NCI-H128 (cell line): ENCODE results near the gene UNCX.
"Not testable (repeated sequence)": the region's sequence is repeated elsewhere in the genome, so short reads cannot be mapped to it uniquely, and the experiment has no call there.

Experiments
- DNase-seq: peaks from one replicate; lab custom pipeline; 2025; ENCODE audit not compliant: unreplicated experiment; lab: John Stamatoyannopoulos, UW

The UNCX gene

DNA sequence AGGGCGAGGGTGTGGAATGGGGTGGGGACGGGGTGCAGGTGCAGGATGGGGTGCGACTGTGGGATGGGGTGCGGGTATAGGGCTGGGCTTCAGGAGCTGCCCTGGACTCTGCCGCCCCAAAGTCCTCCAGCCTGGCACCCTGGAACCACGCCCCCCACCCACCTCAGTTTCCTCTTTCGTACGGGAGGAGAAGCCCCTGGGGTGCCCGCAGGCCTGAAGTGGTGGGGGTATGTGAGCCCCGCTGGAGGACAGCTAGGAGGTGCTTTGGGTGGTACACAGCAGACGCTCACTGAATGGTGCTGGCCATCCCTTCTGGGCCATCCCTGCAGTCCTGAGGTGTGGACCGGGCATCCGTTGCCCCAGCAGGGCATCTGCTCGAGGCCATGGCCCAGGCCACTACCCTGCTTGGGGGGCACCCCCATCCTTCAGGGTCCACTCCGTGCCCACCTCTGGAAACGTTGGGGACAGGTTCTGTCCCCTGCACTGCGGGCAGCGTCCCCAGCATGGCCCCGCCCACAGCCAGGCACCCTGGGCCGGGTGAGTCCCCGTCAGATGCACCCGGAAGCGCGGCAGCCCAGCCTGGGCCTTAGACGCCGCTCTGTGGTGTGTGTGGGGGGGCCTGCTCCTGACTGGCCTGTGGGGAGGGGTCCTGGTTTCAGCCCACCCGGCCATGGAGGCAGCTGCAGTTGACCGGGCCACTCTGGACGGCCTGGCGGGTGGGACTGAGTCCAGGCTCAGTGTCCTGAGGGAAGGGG is 41.6 kb downstream of the UNCX start:
- DNase-seq: no peak

DNA sequence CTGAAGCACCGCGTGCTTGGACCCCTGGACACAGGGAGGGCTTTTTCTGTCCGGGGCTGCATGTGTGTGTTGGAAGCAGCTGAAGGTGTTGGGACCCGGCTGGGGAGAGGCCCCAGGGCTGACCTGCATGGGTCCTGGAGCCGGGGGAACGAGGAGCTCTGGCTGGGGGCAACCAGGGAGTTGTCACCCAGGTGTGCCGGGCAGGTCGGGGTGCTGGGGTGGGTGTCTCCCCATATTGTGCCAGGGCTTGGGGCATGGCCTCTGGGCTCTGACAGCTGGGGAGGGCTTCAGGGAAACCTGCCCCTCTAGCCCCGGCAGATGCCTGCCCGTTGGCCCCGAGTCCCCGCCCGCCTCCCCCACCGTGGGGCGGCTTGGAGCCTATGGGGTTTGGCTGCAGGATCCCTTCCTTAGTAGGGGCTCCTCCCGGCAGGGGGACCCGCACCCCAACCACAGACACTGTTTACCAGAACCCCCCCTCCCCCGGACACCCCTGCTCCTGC is 42.3 kb downstream of the UNCX start:
- DNase-seq: no peak

DNA sequence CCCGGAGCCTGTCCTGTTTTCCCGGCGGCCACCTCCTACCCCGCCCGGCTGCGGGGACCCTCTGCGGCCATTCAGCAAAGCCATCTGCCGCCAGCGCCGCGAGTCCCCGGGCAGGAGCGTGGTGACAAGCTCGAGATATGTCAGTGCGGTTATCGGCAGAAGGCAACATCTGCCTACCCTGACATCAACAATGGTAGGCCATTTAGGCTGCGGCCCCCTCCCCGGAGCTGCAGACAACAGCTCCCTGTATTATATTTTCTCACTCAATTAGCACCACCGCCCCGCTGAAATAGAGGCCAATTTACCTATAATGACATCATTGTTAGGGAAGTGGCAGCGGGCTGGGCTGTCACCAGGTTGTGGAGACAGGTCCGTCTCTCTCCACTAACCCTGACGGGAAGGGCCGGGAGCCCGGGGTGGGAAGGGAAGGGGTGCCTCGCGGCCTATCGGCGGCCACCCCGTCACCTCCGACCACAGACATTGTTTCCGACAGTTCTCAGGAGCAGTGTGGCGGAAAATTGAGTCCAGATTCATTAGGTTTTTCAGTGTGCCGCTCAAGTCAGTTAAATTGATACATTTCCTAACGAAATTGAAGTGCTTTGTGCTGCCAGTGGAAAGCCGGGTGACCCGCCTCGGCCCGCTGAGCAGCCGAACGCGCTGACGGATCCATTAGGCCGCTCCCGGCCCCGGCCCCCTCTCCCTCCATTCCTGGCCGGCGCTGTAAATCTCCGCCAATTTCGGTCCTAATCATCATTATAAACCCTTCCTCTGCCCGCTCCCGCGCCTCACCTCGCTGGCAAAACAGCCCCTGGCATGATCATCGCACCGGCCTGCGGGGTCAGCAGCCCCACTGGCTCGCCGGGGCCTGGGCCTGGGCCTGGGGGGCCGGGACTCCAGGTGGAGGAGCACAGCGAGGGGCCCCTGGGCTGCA is 43.0 kb downstream of the UNCX start:
- DNase-seq: no peak

DNA sequence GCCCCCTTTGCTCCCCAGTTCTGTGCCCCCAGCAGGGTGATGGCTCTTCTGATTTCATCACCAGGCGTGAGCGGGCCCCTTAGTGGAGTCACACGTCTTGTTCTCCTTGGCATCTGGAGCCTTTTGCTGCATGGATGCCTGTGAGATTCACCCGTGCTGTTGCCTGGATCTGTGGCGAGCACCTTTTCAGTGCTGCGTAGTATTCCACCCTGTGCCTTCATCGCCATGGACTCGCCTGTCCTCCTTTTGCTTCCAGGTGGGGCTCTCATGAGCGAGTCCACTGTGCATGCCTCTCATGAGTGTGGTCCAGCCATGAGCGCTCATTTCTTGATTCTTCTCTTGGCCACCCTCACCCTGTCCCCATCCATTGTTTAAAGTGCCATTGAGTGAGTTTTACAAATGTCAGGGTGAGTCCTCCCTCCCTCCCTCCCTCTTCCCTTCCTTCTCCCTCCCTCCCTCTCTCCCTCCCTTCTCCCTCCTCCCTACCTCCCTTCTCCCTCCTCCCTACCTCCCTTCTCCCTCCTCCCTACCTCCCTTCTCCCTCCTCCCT is 44.0 kb downstream of the UNCX start:
- no peak for DNase-seq

DNA sequence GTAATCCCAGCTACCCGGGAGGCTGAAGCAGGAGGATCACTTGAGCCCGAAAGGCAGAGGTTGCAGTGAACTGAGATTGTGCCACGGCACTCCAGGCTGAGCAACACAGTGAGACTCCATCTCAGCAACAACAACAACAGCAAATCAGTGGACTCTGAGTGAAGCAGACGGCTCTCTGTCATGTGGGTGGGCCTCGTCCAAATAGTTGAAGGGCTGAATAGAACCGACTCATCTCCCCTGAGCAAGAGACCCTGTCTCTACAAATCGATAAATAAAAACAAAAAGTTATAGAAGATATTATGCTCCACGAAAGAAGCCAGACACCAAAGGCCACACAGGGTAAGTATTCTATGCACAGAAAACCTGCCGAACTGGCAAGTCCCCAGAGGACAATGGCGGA is 45.9 kb downstream of the UNCX start:
- DNase-seq: no peak

DNA sequence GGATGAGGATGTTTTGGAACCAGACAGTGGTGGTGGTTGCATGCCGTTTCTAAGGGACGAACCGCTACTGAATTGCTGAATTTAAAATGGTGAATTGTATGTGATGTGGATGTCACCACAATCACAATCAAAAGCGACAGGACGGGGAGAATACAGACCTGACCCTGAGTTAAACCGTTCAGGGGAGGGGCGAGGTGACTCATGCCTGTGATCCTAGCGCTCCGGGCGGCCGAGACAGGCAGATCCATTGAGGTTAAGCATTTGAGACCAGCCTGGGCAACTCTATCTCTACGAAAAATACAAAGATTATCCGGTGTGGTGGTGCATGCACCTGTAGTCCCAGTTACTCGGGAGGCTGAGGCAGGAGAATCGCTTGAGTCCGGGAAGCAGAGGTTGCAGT is 46.4 kb downstream of the UNCX start:
- no peak for DNase-seq

DNA sequence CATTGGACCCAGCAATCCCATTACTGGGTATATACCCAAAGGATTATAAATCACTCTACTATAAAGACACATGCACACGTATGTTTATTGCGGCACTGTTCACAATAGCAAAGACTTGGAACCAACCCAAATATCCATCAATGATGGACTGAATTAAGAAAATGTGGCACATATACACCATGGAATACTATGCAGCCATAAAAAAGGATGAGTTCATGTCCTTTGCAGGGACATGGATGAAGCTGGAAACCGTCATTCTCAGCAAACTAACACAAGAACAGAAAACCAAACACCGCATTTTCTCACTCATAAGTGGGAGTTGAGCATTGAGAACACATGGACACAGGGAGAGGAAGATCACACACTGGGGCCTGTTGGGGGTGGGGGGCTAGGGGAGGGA is 47.2 kb downstream of the UNCX start:
- not testable (repeated sequence) for DNase-seq

DNA sequence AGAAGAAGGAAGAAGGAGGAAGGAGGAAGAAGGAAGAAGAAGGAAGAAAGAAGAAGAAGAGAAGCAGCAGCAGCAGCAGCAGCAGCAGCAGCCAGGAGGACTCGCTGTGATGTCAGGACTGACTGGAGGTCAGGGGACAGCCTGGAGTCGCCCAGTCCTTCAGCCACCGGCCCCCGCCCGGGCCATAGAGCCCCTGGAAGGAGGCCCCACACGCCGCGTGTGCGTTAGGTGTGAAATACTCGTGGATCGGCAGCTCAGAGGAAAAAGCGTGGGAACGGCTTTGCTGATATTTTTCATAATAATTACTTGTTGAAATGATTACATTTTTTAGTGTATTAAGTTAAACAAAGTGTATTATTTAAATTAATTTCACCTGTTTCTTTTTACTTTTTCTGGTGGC is 48.4 kb downstream of the UNCX start:
- DNase-seq: no peak

DNA sequence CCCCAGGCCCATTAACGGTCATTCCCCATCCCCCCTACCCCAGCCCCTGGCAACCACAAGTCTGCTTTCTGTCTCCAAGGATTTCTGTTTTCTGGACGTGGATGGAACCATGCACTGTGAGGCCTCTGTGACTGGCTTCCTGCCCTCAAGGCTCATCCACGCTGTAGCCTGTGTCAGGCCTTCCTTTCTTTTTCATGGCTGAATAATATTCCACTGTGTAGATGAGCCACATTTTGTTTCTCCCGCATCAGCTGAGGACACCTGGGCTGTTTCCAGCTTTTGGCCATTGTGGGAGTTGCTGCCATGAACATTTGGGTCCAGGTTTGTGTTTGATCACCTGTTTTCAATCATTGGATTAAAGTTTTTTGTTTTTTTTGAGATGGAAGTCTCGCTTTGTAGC is 50.0 kb downstream of the UNCX start:
- no peak for DNase-seq

DNA sequence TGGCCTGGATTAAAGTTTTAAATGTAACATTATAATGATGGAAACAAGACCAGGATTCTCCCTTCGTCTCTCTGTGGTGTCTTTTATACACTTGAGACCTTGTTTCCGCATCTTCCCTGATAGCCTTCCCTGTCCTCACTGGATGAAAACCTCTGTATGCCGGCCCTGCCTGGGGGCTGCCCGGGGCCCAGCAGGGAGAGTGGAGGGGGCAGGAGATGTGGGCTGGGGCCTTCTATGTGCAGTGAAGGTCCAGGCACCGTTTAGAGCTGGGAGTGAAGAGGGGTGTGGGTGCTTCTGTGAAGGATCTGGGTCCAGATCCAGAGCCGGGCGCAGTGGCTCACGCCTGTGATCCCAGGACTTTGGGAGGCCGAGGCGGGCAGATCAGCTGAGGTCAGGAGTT is 50.7 kb downstream of the UNCX start:
- no peak for DNase-seq

DNA sequence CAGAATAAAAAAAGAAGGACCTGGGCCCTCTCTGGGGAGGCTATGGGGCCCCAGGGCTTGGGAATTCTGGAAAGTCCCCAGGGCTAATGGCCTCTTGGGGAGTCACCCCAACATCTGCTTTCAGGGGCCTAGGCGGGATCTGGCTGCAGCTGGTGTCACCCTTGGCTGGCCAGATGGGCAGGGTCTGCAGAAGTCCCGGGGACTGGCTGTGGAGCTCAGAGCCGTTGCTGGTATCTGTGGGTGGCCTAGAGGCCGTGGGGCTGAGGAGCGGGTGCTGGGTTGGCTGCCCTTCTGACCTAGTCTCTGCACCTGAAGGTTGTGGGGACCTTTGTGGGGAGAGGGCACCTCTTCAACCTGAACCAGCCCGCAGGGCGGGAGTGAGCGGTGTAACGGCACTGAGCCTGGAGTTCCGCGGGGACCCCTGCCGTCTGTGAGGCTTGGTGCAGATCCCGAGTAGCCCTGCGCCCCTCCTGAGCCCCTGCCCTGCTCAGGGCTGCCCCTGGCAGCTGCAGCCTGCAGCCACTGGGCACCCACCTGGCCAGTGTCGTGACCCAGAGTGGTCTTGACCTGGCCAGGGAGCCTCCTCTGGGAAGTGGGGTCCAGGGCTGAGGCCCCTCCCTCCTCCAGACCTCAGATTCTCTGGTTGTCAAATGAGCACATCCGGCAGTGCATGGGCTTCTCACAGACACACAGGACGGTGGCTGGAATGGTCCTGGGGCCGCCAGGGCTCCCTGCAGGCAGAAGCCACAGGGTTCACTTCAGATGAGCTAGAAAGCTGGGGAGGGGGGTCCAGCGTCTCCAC is 51.5 kb downstream of the UNCX start:
- no peak for DNase-seq

DNA sequence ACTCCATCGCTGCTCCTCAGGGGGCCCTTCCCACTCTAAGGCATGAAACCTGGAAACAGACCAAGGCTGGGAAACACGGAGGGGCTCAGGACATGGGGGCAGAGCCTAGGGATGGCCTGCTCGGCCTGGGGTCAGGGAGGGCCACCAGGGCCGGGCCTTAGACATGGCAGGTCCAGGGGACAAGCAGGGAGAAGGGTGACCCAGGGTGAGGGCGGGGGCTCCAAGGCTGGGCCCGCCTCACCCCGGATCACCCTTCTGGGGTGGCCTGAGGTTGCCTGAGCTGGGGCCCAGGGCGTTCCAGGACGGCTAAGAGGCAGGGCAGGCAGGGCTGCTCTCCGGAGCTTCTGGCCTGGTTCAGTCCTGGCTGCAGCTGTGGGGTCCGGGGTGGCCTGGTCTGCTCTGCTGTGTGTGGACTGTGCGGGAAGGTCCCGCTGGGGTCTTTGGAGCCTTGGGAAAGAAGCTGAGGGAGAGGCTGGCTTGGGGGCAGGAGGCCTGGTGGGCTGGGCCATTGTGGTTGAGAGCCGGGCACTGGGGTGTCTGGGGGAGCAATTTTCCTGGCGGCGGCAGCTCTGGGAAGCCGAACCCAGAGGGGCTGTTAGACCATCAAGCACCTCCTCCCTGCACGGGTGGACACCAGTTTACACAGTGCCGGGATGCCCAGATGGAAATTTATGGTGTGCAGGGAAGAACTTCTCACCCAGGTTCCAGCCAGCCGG is 52.2 kb downstream of the UNCX start:
- no peak for DNase-seq

DNA sequence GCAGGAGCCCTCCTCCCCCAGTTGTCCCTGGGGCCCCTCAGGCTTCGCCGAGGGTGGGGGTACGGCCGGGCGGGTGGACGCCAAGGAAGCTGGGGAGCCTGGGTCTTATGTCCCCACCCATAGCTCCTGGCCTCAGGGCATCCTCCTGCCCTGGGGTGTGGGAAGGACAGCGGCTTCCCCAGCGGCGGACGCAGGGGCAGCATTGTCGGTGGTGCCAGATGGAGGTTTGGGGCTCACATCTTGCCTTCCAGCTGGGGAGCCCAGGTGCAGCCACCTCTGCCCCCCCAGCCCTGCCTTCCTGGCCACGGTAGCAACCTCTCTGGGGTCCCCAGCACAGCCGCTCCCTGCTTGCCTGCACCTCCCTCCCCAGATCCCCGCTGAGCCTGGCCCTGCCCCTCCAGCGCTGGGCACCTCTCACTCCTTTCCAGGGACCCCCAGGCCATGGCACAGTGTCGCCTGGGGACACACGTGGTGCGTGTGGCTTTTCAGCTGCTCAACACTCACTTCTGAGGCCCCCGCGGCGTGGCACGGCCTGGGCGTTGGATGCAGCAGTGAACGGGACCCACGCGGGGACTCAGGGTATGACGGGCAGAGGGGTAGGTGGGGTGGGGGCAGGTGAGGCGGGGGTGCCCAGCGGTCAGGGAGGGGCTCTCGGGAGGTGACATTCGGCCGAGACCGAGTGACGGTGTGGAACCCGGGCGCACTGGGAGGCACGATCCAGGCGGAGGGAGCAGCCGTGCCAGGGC is 53.1 kb downstream of the UNCX start:
- no peak for DNase-seq
